HG03064 (cell line): ENCODE data around the gene VSX1.

Source experiments
- ATAC-seq: cut with Tn5 transposase; IDR thresholded peaks from one replicate; pipeline ENCODE4 v1.9.1; 2021; ENCODE audit warnings: low read depth; ENCODE audit not compliant: unreplicated experiment

The VSX1 gene

GRCh38 chr20:25054995-25055629, 26.8 kb downstream of the VSX1 start:
- no peak for ATAC-seq

- no peak for ATAC-seq
Observed at GRCh38 chr20:25054096-25054820, 27.7 kb downstream of the VSX1 start.

DNA sequence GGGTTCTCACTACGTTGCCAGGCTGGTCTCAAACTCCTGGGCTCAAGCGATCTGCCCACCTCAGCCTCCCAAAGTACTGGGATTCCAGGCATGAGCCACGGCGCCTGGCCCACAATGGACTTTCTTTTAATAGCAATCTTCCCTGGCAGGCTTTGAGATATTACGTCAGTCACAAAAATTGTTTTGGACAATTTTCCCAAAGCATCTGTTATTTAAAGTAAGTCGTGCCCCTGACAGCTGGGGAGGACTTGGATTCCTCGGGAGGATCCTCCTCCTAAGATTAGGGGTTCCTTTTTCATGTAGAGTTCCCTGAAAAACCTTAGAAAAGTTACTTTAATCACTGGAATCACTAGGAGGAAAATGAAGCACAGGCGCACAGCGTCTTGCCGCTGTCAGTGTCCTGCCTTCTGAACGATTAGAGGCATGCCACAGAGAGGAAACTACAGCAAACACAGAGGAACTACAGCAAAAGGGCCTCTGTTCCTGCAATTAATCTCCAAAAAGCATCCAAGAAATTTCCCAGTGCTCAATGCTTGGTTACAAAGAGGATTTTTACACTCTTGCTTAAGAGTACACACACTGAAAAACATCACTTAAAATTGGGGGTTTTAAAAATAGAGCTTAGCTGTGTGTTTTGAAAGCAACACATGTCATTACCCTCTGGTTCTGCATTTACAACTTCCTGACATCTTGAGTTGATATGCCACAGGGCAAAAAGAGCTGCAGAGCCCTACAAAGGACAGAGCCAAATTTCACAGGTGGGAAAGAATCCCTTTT, 28.5 kb downstream of the VSX1 start:
- no peak for ATAC-seq

DNA sequence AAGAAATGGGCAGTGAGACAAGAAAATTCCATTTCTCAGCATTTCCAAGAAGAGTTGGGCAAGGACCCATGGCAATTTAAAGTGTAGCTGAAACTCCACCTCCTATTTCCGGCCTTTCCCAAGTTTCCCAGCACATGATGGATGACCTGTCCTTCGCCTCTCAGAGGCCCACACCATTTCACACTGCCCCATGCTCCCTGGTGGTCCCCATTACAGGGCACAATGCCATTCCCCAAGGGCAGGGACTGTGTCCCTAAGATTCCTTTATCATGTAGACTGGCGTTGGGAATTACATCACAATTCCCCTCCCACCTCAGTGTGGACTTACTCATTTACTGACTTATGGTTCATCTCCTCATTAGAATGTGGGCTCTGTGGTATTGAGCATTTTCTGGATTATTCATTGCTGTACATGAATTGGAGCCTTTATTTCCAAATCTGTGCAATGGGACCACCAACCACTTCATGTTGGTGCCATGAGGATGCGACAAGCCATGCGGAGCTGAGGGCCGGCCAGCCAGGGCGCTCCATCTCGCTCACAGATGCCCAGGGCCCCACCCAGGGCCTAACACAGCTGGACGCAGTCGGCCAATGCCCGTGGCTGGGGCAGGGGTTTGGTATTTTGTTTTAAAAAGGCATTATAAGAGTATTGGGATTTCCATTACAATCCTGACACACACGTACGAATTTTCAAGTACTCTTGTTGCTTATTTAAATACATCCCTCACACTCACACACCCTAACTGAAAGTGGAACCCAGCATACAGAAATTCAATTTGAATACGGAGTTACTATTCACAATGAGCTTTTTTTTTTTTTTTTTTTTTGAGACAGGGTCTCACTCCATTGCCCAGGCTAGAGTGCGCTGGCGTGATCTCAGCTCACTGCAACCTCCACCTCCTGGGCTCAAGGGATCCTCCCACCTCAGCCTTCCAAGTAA, 29.4 kb downstream of the VSX1 start:
- no peak for ATAC-seq

GRCh38 chr20:25051386-25052155, 30.4 kb downstream of the VSX1 start:
- no peak for ATAC-seq

DNA sequence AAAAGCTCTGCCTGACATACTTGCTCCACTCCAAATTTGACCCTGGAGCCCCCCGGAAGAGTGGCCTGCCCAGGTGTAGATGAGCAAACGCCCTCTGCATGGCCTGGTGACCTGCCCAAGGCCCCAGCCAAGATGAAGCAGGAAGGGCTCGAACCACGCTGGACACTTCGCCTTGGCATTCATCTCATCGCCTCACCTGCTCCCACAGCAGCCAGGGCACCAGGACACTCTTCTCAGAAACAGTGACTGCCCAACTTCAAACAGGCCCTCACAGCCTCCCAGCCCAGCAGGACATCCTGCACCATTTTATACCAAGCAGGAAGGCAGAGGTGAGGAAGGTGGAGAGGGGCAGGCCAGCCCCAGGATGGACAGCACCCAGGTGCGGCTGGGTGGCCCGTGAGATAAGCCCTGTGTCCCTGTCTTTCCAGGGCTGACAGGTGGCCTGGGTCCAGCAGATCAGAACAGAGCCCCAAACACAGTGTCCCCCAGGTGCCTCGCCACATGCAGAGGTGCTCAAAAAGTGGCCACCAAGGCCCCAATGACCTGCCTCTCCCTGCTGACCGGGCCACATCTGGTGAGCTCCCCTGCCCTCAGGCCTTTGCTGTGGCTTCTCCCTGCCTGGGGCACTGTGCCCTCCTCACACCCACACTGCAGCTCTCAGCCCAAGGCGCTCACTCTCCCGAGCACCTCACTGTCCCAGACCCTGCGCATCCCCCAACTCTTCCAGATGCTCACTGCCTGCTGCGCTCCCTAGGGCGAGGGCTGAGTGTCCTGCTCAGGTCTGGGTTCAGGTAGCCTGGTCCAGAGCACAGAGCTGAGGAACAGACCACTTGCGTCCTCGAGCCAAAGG, 31.2 kb downstream of the VSX1 start:
- no peak for ATAC-seq

- ATAC-seq = no peak
Observed at GRCh38 chr20:25050082-25050481, 31.9 kb downstream of the VSX1 start.

DNA sequence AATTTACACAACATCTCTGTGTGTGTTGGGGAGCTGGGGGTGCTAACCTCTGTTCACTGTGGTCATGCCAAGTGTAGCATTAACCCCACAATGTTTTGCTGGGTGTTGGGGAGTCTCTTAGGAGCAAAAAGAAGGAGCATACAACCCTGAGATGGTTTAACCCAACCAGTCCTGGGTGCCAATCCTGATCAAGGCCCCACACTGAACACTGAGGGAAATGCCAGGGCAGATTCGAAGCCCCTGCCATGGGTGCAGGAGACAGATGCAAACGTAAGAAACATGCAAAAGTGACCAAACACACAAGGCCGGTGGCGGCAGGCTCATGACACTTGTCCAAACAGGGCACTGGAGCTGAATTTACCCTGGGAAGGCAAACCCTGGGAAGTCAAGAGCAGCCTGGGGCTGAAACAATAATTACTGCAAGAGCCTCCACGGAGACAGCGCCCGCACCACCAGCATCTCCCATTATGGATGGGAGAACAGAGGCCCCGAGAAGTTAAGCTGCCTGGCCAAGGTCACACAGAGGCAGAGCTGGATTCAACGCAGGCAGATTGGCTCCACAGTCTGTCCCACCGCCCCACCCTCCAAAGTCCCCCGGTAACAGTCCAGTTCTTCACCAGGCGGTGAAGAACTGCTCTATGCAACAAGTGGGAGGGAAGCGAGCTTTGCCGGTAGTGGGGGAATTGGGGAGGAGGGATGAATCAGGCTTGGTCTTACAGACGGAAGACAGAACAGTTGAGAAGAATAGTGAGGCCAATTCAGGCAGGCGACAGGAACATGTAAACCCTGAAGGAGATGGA, 32.5 kb downstream of the VSX1 start:
- no peak for ATAC-seq

DNA sequence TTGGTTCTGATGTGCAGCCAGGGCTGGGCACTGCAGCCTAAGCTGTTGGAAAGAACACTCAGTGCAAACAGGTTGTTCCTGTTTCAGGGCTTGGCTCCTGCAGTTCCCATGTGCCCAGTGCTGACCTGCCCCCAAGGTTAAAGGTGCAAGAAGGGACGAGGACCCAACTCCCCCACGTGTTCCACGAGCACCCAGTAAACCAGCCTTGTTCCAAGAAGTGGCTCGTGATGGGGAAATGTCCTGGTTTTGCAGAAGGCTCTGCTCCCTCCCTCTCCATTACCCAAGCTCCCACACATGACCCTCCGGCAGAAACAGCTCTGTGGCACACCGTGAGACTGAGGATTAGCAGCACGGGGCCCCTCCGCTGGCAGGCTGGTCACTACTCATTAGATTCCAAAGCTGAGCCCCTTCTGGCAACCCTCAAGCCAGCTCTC, 33.4 kb downstream of the VSX1 start:
- ATAC-seq = no peak

GRCh38 chr20:25047766-25048165, 34.2 kb downstream of the VSX1 start:
- ATAC-seq = no peak

GRCh38 chr20:25046736-25047666, 34.9 kb downstream of the VSX1 start:
- ATAC-seq = no peak

DNA sequence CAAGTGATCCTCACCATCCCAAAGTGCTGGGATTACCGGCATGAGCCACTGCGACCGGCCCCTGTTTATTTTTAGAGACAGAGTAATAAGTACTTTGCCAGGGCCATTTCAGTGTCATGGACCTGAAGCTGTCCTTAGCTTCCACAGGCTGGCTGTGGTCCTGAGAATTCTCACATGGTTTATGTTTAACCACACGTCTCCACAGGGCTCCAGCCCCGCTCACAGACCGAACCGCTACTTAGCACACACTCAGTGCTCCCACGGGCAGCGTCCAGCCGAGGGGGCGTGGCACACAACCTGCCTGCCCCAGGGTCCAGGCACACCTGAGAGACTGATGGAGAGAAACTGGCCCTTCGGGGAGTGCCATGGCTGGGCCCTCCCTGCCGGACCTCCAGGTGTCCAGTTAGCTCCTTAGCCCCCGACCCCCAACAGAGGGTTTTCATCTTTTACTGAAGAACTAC, 35.7 kb downstream of the VSX1 start:
- ATAC-seq = no peak

- no peak for ATAC-seq
Observed at GRCh38 chr20:25045343-25045712, 36.6 kb downstream of the VSX1 start.

DNA sequence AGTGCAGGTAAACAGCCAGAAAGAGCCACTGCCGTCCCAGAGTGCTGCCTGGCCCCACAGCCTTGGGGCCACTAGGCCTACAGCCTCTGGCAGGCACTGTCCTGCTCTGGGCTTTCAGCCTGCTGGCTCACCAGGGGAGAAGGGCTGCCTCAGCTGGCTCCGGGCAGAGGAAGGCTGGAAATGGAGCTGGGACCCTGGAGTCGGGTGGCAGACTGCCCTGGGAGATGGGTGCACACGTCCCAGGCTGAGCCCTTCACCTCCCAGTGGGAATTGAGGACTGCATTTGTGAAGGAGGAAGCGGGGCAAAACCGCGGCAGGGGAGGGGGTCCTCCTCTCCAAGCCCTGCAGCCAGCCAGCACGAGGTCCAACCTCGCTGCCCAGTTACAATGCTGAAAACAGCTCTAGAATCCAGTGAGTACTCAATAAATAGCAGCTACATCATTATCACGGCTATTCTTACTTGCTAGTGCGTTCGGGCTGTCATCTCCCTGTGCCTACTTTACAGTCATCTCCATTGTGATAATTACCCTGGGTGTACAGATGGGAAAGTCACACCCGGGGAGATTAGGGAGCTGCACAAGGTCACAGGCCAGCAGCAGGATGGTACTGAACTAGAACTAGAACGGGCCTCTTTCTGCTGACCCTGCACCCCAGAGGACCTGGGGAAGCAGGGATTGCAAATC, 37.1 kb downstream of the VSX1 start:
- ATAC-seq = no peak

DNA sequence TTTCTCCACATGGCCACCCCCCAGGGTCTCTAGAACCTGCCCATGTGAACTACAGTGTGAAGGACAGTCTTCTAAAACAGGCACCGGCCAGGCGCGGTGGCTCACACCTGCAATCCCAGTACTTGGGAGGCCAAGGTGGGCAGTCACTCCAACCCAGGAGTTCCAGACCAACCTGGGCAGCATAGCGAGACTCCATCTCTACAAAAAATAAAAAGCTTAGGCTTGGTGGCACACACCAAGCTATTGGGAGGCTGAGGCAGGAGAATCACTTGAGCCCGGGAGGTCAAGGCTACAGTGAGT, 37.7 kb downstream of the VSX1 start:
- no peak for ATAC-seq

- no peak for ATAC-seq
Observed at GRCh38 chr20:25043499-25044260, 38.3 kb downstream of the VSX1 start.
